ENCODE measurements around the gene RGS11. TPM values are rescaled to one million over a fixed set of nuclear protein-coding genes. Genes with fewer than 3 reads are reported as not detected.

Gene RGS11
- not detected for polyA plus RNA-seq (2012; ENCODE audit: insufficient read length, low read depth)

DNA sequence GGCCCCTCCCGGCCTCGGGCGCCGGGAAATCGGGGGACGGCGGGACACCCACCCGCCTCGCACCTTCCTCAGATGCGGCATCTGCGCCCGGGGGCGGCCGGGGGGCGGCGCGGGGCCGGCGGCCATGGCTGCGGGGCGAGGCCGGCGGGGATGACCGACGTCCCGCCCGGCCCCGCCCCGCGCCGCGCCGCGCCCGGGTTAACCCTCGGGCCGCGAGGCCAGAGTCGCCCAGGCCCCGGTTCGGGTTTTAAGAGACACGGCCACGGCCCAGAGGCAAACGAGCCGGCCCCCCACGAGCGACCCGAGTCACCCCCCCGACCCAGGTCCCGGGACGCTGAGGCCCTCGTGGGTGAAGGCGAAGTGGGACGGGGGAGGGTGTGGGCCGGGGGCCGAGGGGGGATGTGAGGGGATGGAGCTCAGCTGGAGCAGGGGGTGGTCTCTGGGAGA is at the start of gene RGS11:
RGS11 (minus strand) TSS at position 159 of the 447 bp plus-strand sequence; CDS start at position 126, 33 bp downstream.
- TF ChIP-seq POLR2AphosphoS5 (IDR thresholded peaks at IDR 0.05; ENCODE audit: low read depth, low read length) = no peak
- no peak for TF ChIP-seq TAF1 (IDR thresholded peaks at IDR 0.05; ENCODE audit: borderline replicate concordance, insufficient read depth, low read length)
- no peak for TF ChIP-seq FOXP2 (optimal IDR thresholded peaks at IDR 0.05; ENCODE audit: borderline replicate concordance, extremely low read depth, extremely low read length, insufficient read depth)
- TF ChIP-seq, protein P1, sequence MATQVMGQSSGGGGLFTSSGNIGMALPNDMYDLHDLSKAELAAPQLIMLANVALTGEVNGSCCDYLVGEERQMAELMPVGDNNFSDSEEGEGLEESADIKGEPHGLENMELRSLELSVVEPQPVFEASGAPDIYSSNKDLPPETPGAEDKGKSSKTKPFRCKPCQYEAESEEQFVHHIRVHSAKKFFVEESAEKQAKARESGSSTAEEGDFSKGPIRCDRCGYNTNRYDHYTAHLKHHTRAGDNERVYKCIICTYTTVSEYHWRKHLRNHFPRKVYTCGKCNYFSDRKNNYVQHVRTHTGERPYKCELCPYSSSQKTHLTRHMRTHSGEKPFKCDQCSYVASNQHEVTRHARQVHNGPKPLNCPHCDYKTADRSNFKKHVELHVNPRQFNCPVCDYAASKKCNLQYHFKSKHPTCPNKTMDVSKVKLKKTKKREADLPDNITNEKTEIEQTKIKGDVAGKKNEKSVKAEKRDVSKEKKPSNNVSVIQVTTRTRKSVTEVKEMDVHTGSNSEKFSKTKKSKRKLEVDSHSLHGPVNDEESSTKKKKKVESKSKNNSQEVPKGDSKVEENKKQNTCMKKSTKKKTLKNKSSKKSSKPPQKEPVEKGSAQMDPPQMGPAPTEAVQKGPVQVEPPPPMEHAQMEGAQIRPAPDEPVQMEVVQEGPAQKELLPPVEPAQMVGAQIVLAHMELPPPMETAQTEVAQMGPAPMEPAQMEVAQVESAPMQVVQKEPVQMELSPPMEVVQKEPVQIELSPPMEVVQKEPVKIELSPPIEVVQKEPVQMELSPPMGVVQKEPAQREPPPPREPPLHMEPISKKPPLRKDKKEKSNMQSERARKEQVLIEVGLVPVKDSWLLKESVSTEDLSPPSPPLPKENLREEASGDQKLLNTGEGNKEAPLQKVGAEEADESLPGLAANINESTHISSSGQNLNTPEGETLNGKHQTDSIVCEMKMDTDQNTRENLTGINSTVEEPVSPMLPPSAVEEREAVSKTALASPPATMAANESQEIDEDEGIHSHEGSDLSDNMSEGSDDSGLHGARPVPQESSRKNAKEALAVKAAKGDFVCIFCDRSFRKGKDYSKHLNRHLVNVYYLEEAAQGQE (IDR thresholded peaks at IDR 0.05; ENCODE audit: insufficient read depth in 1 of 2, low read depth in 2 of 2, low read length in 2 of 2) = no peak
- no peak for TF ChIP-seq SIN3A (IDR thresholded peaks at IDR 0.05; ENCODE audit: borderline replicate concordance, insufficient read depth, low read length)

DNA sequence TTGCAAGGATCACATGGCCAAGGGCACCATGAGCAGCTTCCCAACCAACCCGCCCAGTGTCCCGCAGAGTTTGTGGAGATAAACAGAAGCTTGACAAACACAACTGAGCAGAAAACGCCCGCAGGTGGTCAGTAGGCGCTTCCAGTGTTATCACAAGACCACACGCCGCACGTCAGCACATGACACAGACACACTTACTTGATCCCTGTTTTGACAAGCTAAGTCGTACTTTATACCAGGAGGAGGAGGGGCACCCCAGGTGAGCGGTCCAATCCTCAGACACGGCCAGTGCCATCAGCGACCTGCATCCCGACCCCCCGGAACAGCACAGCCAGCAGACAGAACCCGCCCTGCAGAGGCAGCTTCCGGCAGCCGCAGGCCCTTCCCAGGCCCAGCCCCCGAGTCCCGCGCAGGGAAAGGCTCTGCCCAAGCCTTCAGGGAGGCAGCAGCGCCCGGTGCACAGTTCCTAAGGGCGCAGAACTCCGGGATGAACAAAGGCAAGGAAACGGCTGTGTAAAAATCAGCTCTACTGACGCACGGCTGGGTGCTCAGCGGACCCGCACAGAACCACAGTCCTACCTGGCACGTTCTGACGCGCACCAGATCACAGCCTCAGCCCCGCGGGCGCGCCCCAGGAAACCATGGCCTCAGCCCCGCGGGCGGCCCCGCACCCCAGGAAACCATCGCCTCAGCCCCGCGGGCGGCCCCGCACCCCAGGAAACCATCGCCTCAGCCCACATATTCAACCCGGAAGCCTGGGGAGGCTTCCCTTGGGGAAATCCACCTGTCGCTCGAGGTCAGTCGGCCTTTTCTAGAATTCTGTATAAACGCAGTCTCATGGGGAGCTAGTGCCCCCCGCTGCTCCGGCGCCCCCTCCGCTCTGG is 48.9 kb upstream of the RGS11 start:
- TF ChIP-seq POLR2AphosphoS5 (IDR thresholded peaks at IDR 0.05; ENCODE audit: low read depth, low read length) (no peak), TAF1 (IDR thresholded peaks at IDR 0.05; ENCODE audit: borderline replicate concordance, insufficient read depth, low read length) (no peak), FOXP2 (optimal IDR thresholded peaks at IDR 0.05; ENCODE audit: borderline replicate concordance, extremely low read depth, extremely low read length, insufficient read depth) (no peak), SIN3A (IDR thresholded peaks at IDR 0.05; ENCODE audit: borderline replicate concordance, insufficient read depth, low read length) (no peak)
- TF ChIP-seq, protein P1 (IDR thresholded peaks at IDR 0.05; ENCODE audit: insufficient read depth in 1 of 2, low read depth in 2 of 2, low read length in 2 of 2) = no peak

DNA sequence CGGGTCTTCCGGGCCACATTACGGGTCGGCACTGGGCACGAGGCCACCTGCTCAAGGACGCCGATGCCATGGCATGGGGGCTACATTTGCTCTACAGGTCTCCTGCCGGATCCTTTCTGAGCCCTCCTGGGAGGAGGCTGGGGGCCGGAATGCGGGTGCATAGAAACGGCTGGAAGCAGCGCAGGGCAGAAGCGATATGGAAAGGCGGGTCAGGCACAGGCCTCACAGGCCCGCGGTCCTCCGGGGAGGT is 48.4 kb upstream of the RGS11 start:
- no peak for TF ChIP-seq SIN3A (IDR thresholded peaks at IDR 0.05; ENCODE audit: borderline replicate concordance, insufficient read depth, low read length)
- TF ChIP-seq TAF1 (IDR thresholded peaks at IDR 0.05; ENCODE audit: borderline replicate concordance, insufficient read depth, low read length) = no peak
- TF ChIP-seq, protein P1 (IDR thresholded peaks at IDR 0.05; ENCODE audit: insufficient read depth in 1 of 2, low read depth in 2 of 2, low read length in 2 of 2) = no peak
- no peak for TF ChIP-seq POLR2AphosphoS5 (IDR thresholded peaks at IDR 0.05; ENCODE audit: low read depth, low read length)
- TF ChIP-seq FOXP2 (optimal IDR thresholded peaks at IDR 0.05; ENCODE audit: borderline replicate concordance, extremely low read depth, extremely low read length, insufficient read depth) = no peak

DNA sequence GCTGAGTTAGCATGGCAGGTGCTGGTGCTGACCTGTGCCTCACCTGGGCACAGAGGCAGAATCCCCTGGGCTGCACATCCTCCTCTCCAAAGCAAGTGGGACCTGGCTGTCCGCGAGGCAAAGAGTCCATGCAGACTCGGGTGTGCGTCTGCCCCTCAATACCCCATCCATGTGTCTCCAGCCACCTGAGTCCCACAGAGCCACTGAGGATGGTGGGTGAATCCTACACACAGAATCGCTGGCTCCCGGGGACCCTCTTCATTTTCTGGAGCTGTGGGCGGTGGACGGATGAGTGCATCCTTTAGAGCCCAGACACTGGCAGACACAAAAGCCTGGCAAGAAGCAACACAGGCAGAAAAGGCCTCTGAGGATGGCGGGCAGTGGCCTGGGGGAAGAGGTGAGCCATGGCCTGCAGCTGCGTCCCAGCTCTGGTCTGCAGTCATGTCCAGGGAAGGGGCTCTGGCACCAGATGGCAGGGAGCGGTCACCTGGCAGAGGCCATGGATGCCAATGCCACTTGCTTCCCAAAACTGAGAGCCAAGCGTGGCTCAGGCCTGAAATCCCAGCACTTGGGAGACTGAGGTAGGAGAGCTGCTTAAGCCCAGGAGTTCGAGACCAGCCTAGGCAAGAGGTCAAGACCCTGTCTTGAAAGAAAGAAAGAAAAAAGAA is 46.9 kb upstream of the RGS11 start:
- TF ChIP-seq FOXP2 (optimal IDR thresholded peaks at IDR 0.05; ENCODE audit: borderline replicate concordance, extremely low read depth, extremely low read length, insufficient read depth) (no peak), TAF1 (IDR thresholded peaks at IDR 0.05; ENCODE audit: borderline replicate concordance, insufficient read depth, low read length) (no peak), POLR2AphosphoS5 (IDR thresholded peaks at IDR 0.05; ENCODE audit: low read depth, low read length) (no peak), SIN3A (IDR thresholded peaks at IDR 0.05; ENCODE audit: borderline replicate concordance, insufficient read depth, low read length) (no peak)
- TF ChIP-seq, protein P1 (IDR thresholded peaks at IDR 0.05; ENCODE audit: insufficient read depth in 1 of 2, low read depth in 2 of 2, low read length in 2 of 2) = no peak

All from PFSK-1 (cell line).